ENCODE measurements around the gene SHROOM4.

DNA sequence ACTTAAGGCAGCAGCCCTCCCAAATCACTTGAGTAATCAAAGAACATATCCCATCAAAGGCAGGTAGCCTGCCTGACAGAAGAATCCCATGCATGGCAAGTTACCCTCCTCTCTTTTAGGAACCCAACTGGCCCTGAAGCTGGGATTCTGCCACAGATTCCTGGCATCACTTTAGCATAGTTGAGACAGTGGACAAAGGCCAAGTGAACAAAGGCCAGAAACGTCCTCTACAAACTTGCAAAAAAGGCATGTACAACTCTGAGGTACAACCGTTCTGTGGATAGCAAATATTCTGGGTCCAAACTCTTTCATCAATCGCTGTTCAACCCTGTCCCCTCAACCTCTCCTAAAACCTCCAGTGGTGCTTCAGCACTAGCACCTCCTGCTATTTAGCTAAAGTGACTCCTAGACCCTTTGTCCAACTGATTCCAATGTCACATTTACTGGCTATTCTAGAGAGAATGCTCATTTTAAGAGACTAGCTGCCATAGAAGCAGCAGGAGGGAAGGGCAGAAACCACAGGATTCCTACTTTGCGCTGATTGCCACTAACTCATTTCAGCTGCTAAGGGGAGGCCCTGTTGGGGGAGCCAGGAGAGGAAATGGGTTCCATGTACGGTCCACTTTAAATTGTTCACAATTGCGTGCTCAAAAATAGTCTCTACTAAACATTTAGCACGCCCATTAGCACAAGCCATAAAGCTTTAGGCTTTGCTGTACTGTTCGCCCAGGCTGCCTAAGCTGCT lies 105.9 kb downstream of the SHROOM4 start:
- TF ChIP-seq, protein P1, sequence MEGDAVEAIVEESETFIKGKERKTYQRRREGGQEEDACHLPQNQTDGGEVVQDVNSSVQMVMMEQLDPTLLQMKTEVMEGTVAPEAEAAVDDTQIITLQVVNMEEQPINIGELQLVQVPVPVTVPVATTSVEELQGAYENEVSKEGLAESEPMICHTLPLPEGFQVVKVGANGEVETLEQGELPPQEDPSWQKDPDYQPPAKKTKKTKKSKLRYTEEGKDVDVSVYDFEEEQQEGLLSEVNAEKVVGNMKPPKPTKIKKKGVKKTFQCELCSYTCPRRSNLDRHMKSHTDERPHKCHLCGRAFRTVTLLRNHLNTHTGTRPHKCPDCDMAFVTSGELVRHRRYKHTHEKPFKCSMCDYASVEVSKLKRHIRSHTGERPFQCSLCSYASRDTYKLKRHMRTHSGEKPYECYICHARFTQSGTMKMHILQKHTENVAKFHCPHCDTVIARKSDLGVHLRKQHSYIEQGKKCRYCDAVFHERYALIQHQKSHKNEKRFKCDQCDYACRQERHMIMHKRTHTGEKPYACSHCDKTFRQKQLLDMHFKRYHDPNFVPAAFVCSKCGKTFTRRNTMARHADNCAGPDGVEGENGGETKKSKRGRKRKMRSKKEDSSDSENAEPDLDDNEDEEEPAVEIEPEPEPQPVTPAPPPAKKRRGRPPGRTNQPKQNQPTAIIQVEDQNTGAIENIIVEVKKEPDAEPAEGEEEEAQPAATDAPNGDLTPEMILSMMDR (IDR thresholded peaks at IDR 0.05), result no peak
- no peak for TF ChIP-seq POLR2A (IDR thresholded peaks at IDR 0.05)

All from Peyer's patch (tissue), 4 donors.